Measurements from ENCODE around the gene IDUA.

Gene IDUA

GRCh38 chr4:960636-961350 is 26.1 kb upstream of the IDUA start:
- no peak for DNase-seq (ENCODE audit: low spot score)
- TF ChIP-seq CTCF (IDR thresholded peaks at IDR 0.05; ENCODE audit: borderline replicate concordance, control extremely low read depth, extremely low read depth, insufficient read depth, missing control alignments) = no peak
- in situ Hi-C loops (cut with MboI; ENCODE audit: low sequenced_read_pairs, unreplicated experiment) = no loop called here

GRCh38 chr4:961351-962230 is 25.3 kb upstream of the IDUA start:
- no peak for DNase-seq (ENCODE audit: low spot score)
- in situ Hi-C loops (cut with MboI; ENCODE audit: low sequenced_read_pairs, unreplicated experiment) = no loop called here
- no peak for TF ChIP-seq CTCF (IDR thresholded peaks at IDR 0.05; ENCODE audit: borderline replicate concordance, control extremely low read depth, extremely low read depth, insufficient read depth, missing control alignments)

DNA sequence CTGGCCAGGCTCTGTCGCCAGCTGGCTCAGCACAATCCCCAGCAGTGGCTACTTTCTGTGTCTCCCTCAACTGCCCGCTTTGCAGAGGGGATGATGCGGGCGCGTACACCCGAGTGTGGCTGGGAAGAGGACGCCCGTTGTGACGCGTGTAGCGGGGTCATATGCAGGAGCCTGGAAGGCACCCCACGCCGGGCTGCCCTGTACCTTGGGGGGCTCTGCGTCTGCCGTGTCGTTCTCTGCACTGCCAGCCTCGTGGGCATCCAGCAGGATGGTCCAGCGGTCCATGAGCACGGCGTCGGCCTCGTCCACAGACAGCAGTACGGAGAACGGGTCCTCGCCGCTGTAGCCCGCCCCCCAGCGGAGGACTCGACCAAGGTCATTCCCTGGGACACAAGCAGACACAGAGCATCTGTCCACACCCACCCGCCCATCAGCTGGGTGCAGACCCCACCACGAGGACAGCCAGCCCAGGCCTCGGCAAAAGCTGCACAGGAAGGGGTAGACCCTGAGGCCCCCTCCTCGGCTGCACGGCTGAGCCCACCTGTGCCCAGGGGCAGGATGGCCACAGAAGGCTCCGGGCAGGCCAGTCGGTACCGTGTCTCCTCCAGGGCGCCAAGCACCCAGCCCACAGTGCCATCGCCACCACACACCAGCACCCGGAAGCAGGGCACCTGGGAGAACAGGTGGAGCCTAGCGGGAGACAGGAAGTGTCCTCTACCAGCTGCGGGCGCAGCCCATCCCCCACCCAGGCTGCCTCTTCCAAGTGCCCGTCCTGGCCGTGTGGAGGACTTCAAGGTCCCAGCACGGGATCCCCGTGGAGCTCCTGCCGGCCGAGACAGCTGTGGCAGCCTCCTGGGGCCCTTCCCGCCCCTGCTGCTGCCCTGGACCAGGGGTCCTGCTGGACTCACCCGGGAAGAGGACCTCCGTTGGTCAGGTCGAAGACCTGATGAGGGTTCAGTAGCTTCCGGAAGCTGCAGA is 24.3 kb upstream of the IDUA start:
- no peak for DNase-seq (ENCODE audit: low spot score)
- TF ChIP-seq CTCF (IDR thresholded peaks at IDR 0.05; ENCODE audit: borderline replicate concordance, control extremely low read depth, extremely low read depth, insufficient read depth, missing control alignments) = no peak
- in situ Hi-C loops (cut with MboI; ENCODE audit: low sequenced_read_pairs, unreplicated experiment) = no loop called here

- TF ChIP-seq CTCF (IDR thresholded peaks at IDR 0.05; ENCODE audit: borderline replicate concordance, control extremely low read depth, extremely low read depth, insufficient read depth, missing control alignments) = no peak
- no peak for DNase-seq (ENCODE audit: low spot score)
- in situ Hi-C loops (cut with MboI; ENCODE audit: low sequenced_read_pairs, unreplicated experiment) = no loop called here
Observed at GRCh38 chr4:963276-964225, 23.3 kb upstream of the IDUA start.

- in situ Hi-C loops (cut with MboI; ENCODE audit: low sequenced_read_pairs, unreplicated experiment) = no loop called here
- TF ChIP-seq CTCF (IDR thresholded peaks at IDR 0.05; ENCODE audit: borderline replicate concordance, control extremely low read depth, extremely low read depth, insufficient read depth, missing control alignments) = no peak
- DNase-seq (ENCODE audit: low spot score) = no peak
Observed at GRCh38 chr4:964346-965025, 22.4 kb upstream of the IDUA start.
